ENCODE results near the gene COL4A5.

The COL4A5 gene

GRCh38 chrX:108737754-108738153 lies 298.1 kb downstream of the COL4A5 start:
- TF ChIP-seq CTCF (IDR thresholded peaks at IDR 0.05), result no peak
- no peak for DNase-seq
- H3K4me3 Mint-ChIP-seq, result peak overlapping the region; percentile 88
- H3K4me1 Mint-ChIP-seq, result peaks cover 26% of the 10 kb centered on the region
- peaks cover 70% of the 10 kb centered on the region for H3K27me3 Mint-ChIP-seq (ENCODE audit: low read depth, poor library complexity)
- H3K36me3 Mint-ChIP-seq (ENCODE audit: low read depth), result no peaks in the 10 kb centered on the region
- no peak overlapping the region for H3K27ac Mint-ChIP-seq
- peaks cover 6% of the 10 kb centered on the region for H3K9me3 Mint-ChIP-seq

- TF ChIP-seq CTCF (IDR thresholded peaks at IDR 0.05), result no peak
- Mint-ChIP-seq H3K9me3 (no peaks in the 10 kb centered on the region), H3K27ac (no peak overlapping the region), H3K36me3 (ENCODE audit: low read depth) (no peaks in the 10 kb centered on the region), H3K27me3 (ENCODE audit: low read depth, poor library complexity) (peaks cover 47% of the 10 kb centered on the region), H3K4me1 (peaks cover 12% of the 10 kb centered on the region), H3K4me3 (no peak overlapping the region)
- no peak for DNase-seq
Measured at GRCh38 chrX:108740299-108740774, 300.7 kb downstream of the COL4A5 start.

Data from nephron progenitor cell (in vitro differentiated cells).